Bronchial epithelial cell (primary cell): ENCODE measurements around the gene REPIN1. TPM values are rescaled to one million over a fixed set of nuclear protein-coding genes. Genes with fewer than 3 reads are reported as not detected.

Experiments
- DNase-seq: peaks from one replicate; pipeline ENCODE4 v3.0.0-alpha.2; 2010; ENCODE audit warnings: low read depth
- FAIRE-seq: peaks from 2 replicates; lab custom pipeline; 2011; peaks lifted over from hg19 to GRCh38; lab: Jason Lieb, UNC
- H3K27me3 ChIP-seq: 2 replicates; pipeline ENCODE4 v1.5.1; 2011; ENCODE audit warnings: low read length; ENCODE audit not compliant: control insufficient read depth, insufficient read depth
- H3K36me3 ChIP-seq: 2 replicates; pipeline ENCODE4 v1.5.1; 2011; ENCODE audit warnings: low read length; ENCODE audit not compliant: control insufficient read depth, insufficient read depth
- H3K4me3 ChIP-seq: 2 replicates; pipeline ENCODE4 v1.5.1; 2011; ENCODE audit warnings: mild to moderate bottlenecking, low read depth, low read length, control low read depth
- CTCF ChIP-seq: IDR thresholded peaks from 2 replicates; pipeline ENCODE4 v1.5.1; 2011; ENCODE audit warnings: mild to moderate bottlenecking, moderate library complexity, low read length, control low read depth, inconsistent platforms; ENCODE audit not compliant: insufficient read depth, severe bottlenecking
- total RNA-seq: library from RNA; depleted of rRNA; stranded (reverse); fragments of >200 nt; gene quantifications from 2 replicates; pipeline ENCODE4 v1.2.1, GENCODE V29; 2014

The REPIN1 gene
- total RNA-seq, 1 donor from 2014 or later: 26.1 TPM

- H3K4me3 ChIP-seq: no peak overlapping the region
- peaks cover 2% of the 10 kb centered on the region for H3K36me3 ChIP-seq
- FAIRE-seq (no peak), DNase-seq (no peak)
- no peaks in the 10 kb centered on the region for H3K27me3 ChIP-seq
- TF ChIP-seq CTCF: no peak
Observed at GRCh38 chr7:150335108-150335773, 33.4 kb upstream of the REPIN1 start.

- TF ChIP-seq CTCF: no peak
- peaks cover 2% of the 10 kb centered on the region for H3K27me3 ChIP-seq
- H3K4me3 ChIP-seq: no peak overlapping the region
- peaks cover 2% of the 10 kb centered on the region for H3K36me3 ChIP-seq
- no peak for DNase-seq
- no peak for FAIRE-seq
Observed at GRCh38 chr7:150335774-150336112, 32.9 kb upstream of the REPIN1 start.

GRCh38 chr7:150336746-150337145 is 31.9 kb upstream of the REPIN1 start:
- FAIRE-seq: no peak
- DNase-seq: no peak
- H3K27me3 ChIP-seq: peaks cover 8% of the 10 kb centered on the region
- H3K36me3 ChIP-seq: no peaks in the 10 kb centered on the region
- TF ChIP-seq CTCF: no peak
- no peak overlapping the region for H3K4me3 ChIP-seq

GRCh38 chr7:150337179-150337578 is 31.4 kb upstream of the REPIN1 start:
- H3K27me3 ChIP-seq: peaks cover 12% of the 10 kb centered on the region
- no peak for FAIRE-seq
- no peak for TF ChIP-seq CTCF

GRCh38 chr7:150337659-150338081 is 31.0 kb upstream of the REPIN1 start:
- FAIRE-seq: no peak
- Histone ChIP-seq H3K36me3 (no peaks in the 10 kb centered on the region), H3K27me3 (peaks cover 15% of the 10 kb centered on the region), H3K4me3 (no peak overlapping the region)
- DNase-seq: no peak
- TF ChIP-seq CTCF: no peak

More at GRCh38 chr7:150337179-150337578, 31.4 kb upstream of the REPIN1 start:
- no peak for DNase-seq
- no peak overlapping the region for H3K4me3 ChIP-seq
- H3K36me3 ChIP-seq: no peaks in the 10 kb centered on the region
